SK-N-SH treated with all-trans-retinoic acid at 6 μM for 48 hours (cell line): ENCODE results near the gene ACLY.

Experiments
- PPARA ChIP-seq: fragments of 250-450 bp; sonication (Bioruptor Pico); IDR thresholded peaks from 2 replicates; pipeline ENCODE4 v1.5.0; 2020; ENCODE audit warnings: mild to moderate bottlenecking, borderline replicate concordance
- SNAI2 ChIP-seq: fragments of 250-450 bp; sonication (Bioruptor Pico); IDR thresholded peaks from 2 replicates; pipeline ENCODE4 v1.5.0; 2020; ENCODE audit warnings: mild to moderate bottlenecking, moderate library complexity
- ZC3H10 ChIP-seq: fragments of 250-450 bp; sonication (Bioruptor Pico); IDR thresholded peaks from 2 replicates; pipeline ENCODE4 v1.5.1; 2021; ENCODE audit warnings: mild to moderate bottlenecking, moderate library complexity
- ZFP3 ChIP-seq: fragments of 250-450 bp; sonication (Bioruptor Pico); IDR thresholded peaks from 2 replicates; pipeline ENCODE4 v1.5.0; 2020; ENCODE audit warnings: mild to moderate bottlenecking, moderate library complexity

- TF ChIP-seq ZC3H10 (CRISPR knock-in tag) (no peak), SNAI2 (CRISPR knock-in tag) (no peak), ZFP3 (CRISPR knock-in tag) (no peak), PPARA (CRISPR knock-in tag) (no peak)
These were observed 39.2 kb upstream of the ACLY start for GRCh38 chr17:41957869-41958439.
